ENCODE results near the gene GMIP.

GRCh38 chr19:19595171-19595701, 48.2 kb downstream of the GMIP start:
- TF ChIP-seq CTCF (IDR thresholded peaks at IDR 0.05; ENCODE audit: borderline replicate concordance, extremely low read depth, low read length, poor library complexity, severe bottlenecking) (no peak), EZH2 (IDR thresholded peaks at IDR 0.05; ENCODE audit: borderline replicate concordance, low read depth, low read length, severe bottlenecking) (no peak)
